SU-DHL-6 (cell line): ENCODE data around the gene MPP1.

Experiments used
- H2AFZ ChIP-seq: fragments of 200-600 bp; sonication (generic); 2 replicates; pipeline ENCODE4 v1.6.1; 2014; ENCODE audit warnings: low read depth, mild to moderate bottlenecking, moderate library complexity, mixed read lengths, antibody characterized with exemption, low read length; ENCODE audit not compliant: severe bottlenecking
- H3F3A ChIP-seq: fragments of 200-600 bp; shearing (Covaris generic); 2 replicates; pipeline ENCODE4 v1.6.0; 2016; ENCODE audit warnings: antibody characterized with exemption, mild to moderate bottlenecking; ENCODE audit not compliant: insufficient read depth
- H3K27ac ChIP-seq: fragments of 200-600 bp; sonication (generic); 2 replicates; pipeline ENCODE4 v1.5.1; 2016; ENCODE audit warnings: low read depth, mild to moderate bottlenecking, low read length, moderate library complexity, mixed read lengths
- H3K27me3 ChIP-seq: fragments of 200-600 bp; sonication (generic), shearing (Covaris generic); 2 replicates; pipeline ENCODE4 v1.6.0; 2014; ENCODE audit warnings: mild to moderate bottlenecking, low read length
- H3K36me3 ChIP-seq: fragments of 200-600 bp; sonication (generic); 2 replicates; pipeline ENCODE4 v1.6.1; 2014; ENCODE audit warnings: mild to moderate bottlenecking, low read length, mixed read lengths
- H3K4me2 ChIP-seq: fragments of 300-600, 200-600 bp; shearing (Covaris generic), sonication (generic); 2 replicates; pipeline ENCODE4 v1.6.0; 2014; ENCODE audit warnings: low read length, low read depth, mild to moderate bottlenecking; ENCODE audit not compliant: poor library complexity, severe bottlenecking
- H3K4me3 ChIP-seq: fragments of 200-600 bp; sonication (generic); 2 replicates; pipeline ENCODE4 v1.5.1; 2014; ENCODE audit warnings: antibody characterized with exemption, low read length, mild to moderate bottlenecking, mixed read lengths; ENCODE audit not compliant: insufficient read depth, poor library complexity, severe bottlenecking
- H3K79me2 ChIP-seq: fragments of 200-600 bp; sonication (generic); 2 replicates; pipeline ENCODE4 v1.6.1; 2014; ENCODE audit warnings: mild to moderate bottlenecking, low read length, moderate library complexity; ENCODE audit not compliant: insufficient read depth
- H3K9ac ChIP-seq: fragments of 200-600 bp; sonication (generic); 2 replicates; pipeline ENCODE4 v1.7.0; 2014; ENCODE audit warnings: mild to moderate bottlenecking, low read length
- H3K9me2 ChIP-seq: fragments of 200-600 bp; sonication (generic); replicated peaks from 2 replicates; pipeline ENCODE4 v1.6.1; 2014; ENCODE audit warnings: low read length; ENCODE audit not compliant: insufficient read depth
- H3K9me3 ChIP-seq: fragments of 200-600 bp; sonication (generic); 2 replicates; pipeline ENCODE4 v1.6.1; 2014; ENCODE audit warnings: low read length, mixed read lengths; ENCODE audit not compliant: insufficient read depth
- H4K20me1 ChIP-seq: fragments of 200-600 bp; sonication (generic); 2 replicates; pipeline ENCODE4 v1.6.1; 2014; ENCODE audit warnings: low read depth, mild to moderate bottlenecking, antibody characterized with exemption, low read length, moderate library complexity, mixed read lengths
- CTCF ChIP-seq: fragments of 200-600 bp; sonication (generic); IDR thresholded peaks from one replicate; pipeline ENCODE4 v1.5.1; 2017; ENCODE audit warnings: antibody characterized with exemption, mild to moderate bottlenecking, low read length, moderate library complexity; ENCODE audit not compliant: insufficient read depth, poor library complexity, severe bottlenecking
- EZH2phosphoT487 ChIP-seq: fragments of 200-600 bp; sonication (generic), shearing (Covaris generic); conservative IDR thresholded peaks from 2 replicates; pipeline ENCODE4 v1.6.1; 2018; ENCODE audit warnings: mild to moderate bottlenecking, antibody characterized with exemption, low read length, moderate library complexity, mixed read lengths

The MPP1 gene

GRCh38 chrX:154776753-154777152, 28.5 kb downstream of the MPP1 start:
- no peak overlapping the region for H3K4me3 ChIP-seq
- no peak overlapping the region for H3K27ac ChIP-seq
- H2AFZ ChIP-seq = no peak overlapping the region
- H3K9me2 ChIP-seq = no peaks in the 10 kb centered on the region
- no peak for TF ChIP-seq EZH2phosphoT487
- no peak for TF ChIP-seq CTCF
- H3K9me3 ChIP-seq = no peaks in the 10 kb centered on the region
- H3K79me2 ChIP-seq = 0 out of 2 replicates have a peak, but pooled peaks cover 4% of the 10 kb centered on the region
- peaks cover 8% of the 10 kb centered on the region; the same call in 1 of the 2 replicates for H3K36me3 ChIP-seq
- H3K4me2 ChIP-seq = no peak overlapping the region
- H3K9ac ChIP-seq = no peak overlapping the region
- H3F3A ChIP-seq = peaks cover 21% of the 10 kb centered on the region
- no peaks in the 10 kb centered on the region for H4K20me1 ChIP-seq
- no peaks in the 10 kb centered on the region for H3K27me3 ChIP-seq

GRCh38 chrX:154775419-154776349, 29.6 kb downstream of the MPP1 start:
- H4K20me1 ChIP-seq = no peaks in the 10 kb centered on the region
- H3K4me2 ChIP-seq = no peak overlapping the region

GRCh38 chrX:154774622-154775021, 30.7 kb downstream of the MPP1 start:
- Histone ChIP-seq H4K20me1 (no peaks in the 10 kb centered on the region), H3K9me2 (no peaks in the 10 kb centered on the region), H3K9me3 (no peaks in the 10 kb centered on the region), H3K4me3 (no peak overlapping the region), H3K36me3 (peaks cover 10% of the 10 kb centered on the region; the same call in 1 of the 2 replicates), H2AFZ (no peak overlapping the region), H3F3A (peaks cover 15% of the 10 kb centered on the region), H3K79me2 (0 out of 2 replicates have a peak, but pooled peaks cover 4% of the 10 kb centered on the region), H3K4me2 (no peak overlapping the region), H3K9ac (no peak overlapping the region), H3K27ac (no peak overlapping the region), H3K27me3 (no peaks in the 10 kb centered on the region)
- no peak for TF ChIP-seq CTCF
- no peak for TF ChIP-seq EZH2phosphoT487

More at GRCh38 chrX:154775419-154776349, 29.6 kb downstream of the MPP1 start:
- Histone ChIP-seq H3K36me3 (peaks cover 10% of the 10 kb centered on the region; the same call in 1 of the 2 replicates), H3K9me2 (no peaks in the 10 kb centered on the region), H2AFZ (no peak overlapping the region), H3F3A (peaks cover 21% of the 10 kb centered on the region), H3K4me3 (no peak overlapping the region), H3K27me3 (no peaks in the 10 kb centered on the region), H3K9me3 (no peaks in the 10 kb centered on the region), H3K27ac (no peak overlapping the region), H3K9ac (no peak overlapping the region), H3K79me2 (0 out of 2 replicates have a peak, but pooled peaks cover 4% of the 10 kb centered on the region)
- TF ChIP-seq EZH2phosphoT487 (no peak), CTCF (no peak)
